HG03139 (cell line): ENCODE results near the gene SLC35F3.
A peak's percentile ranks its signal among the peaks of the same experiment; 100 is the strongest.

Experiments used
- ATAC-seq: cut with Tn5 transposase; IDR thresholded peaks from one replicate; pipeline ENCODE4 v1.9.1; 2021; ENCODE audit not compliant: unreplicated experiment

The SLC35F3 gene

DNA sequence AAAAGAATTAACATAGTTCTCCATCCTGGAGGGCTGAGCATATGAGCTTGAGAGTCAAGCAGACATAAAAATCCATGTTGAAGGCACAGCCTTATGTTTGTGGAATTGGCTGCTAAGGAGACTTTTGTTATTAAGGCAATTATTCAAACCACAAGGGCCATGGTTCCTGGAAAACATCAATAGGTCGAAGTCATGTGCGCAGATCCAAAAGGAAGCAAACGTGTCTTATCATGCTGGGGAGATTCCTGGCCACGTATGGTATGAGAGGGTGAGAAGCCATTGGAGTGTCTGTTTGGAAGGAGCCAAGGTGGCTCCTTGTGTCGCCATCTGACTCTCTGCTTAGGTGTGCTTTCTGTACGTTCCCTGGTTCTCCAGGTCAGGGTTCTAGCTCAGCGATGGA lies 406.9 kb downstream of the SLC35F3 start:
- no peak for ATAC-seq

DNA sequence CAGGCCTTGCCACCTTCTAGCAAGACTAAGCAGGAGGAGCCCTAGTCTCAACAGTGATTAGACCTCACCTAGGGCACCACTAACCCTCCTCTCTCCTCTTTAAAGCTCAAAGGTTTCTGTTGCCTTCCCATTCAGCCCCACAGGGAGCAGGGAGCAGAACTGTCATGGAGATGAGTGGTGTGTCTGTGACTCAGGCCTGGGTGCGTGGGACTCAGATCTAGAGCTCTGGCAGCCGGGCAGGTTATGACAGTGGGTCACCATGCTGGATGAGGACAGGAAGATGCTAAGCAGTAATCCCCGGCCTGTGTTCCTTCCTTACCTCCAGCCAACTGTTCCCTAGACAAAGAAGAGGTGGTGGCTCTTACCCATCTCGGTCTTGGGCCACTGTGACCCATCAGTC lies 408.7 kb downstream of the SLC35F3 start:
- ATAC-seq: no peak

GRCh38 chr1:234315091-234315541 lies 410.6 kb downstream of the SLC35F3 start:
- ATAC-seq: peak; percentile 43

DNA sequence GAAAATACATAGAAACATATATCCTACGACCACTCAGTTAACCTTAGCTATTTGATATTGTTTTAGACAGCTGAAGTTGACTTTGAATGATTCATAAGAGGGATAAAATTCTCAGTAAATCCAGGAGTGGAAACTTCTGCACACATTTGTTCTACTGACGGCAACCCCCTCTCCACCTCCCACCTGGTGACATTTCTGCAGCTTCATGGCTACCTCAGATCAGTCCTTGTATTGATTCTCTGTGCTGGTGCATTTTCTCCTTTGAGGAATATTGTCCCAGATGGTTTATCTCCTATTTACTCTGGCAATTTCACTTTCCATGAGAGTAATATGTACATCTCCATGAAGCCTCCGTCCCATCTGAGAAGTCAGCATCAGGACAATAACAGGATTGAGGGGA lies 411.1 kb downstream of the SLC35F3 start:
- ATAC-seq: no peak

- ATAC-seq: no peak
Measured at GRCh38 chr1:234316486-234316885, 412.0 kb downstream of the SLC35F3 start.

- ATAC-seq: no peak
Measured at GRCh38 chr1:234316937-234317336, 412.5 kb downstream of the SLC35F3 start.

GRCh38 chr1:234320069-234320468 lies 415.6 kb downstream of the SLC35F3 start:
- no peak for ATAC-seq

DNA sequence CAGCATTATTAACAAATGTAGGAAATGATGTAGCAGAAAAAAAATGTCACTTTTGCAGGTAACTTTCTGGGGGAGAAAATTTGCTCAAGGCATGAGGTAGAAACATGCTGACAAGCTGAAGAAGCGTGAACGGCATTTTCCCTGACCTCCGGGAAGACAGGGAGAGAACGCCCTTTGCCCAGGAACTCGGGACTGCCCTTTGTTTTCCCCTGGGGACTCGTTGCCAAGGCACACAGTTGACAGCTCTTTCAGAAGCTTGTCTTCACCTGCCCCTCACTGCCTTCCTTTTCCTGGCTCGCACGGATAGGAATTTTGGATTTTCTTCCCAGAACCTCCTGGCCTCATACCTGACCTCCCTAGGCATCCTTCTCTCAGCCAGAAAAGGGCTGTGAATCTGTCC lies 416.1 kb downstream of the SLC35F3 start:
- ATAC-seq: no peak

DNA sequence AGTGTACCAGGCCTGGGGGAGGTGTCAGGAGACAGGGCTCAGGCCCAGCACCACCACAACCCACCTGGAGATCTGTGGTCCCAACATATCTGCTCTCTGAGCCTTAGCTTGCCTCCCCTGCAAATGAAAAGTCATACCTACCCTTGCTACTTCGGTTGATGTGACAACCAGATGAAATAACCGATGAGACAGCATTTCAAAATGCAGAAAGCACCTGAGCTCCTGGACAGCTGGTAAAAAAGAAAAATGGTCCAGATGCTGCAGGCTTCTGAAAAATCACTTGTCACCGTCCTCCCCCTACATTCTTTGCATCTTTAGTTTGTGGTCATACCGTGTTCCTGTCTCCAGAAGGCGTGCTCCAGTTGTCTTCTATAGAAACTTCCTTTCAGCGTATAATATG lies 416.8 kb downstream of the SLC35F3 start:
- no peak for ATAC-seq

DNA sequence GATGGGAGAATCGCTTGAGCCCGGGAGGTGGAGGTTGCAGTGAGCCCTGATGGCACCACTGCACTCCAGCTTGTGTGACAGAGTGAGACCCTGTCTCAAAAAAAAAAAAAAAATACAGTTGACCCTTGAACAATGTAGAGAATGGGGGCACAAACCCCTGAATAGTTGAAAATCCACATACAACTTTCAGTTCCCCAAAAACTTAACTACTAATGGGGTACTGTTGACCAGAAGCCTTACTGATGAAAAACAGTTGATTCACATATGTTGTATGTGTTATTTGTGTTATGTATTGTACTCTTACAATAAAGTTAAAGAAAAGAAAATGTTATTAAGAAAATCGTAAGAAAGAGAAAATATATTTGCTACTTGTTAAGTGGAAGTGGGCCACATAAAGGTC lies 417.6 kb downstream of the SLC35F3 start:
- no peak for ATAC-seq

GRCh38 chr1:234322979-234323378 lies 418.5 kb downstream of the SLC35F3 start:
- no peak for ATAC-seq

DNA sequence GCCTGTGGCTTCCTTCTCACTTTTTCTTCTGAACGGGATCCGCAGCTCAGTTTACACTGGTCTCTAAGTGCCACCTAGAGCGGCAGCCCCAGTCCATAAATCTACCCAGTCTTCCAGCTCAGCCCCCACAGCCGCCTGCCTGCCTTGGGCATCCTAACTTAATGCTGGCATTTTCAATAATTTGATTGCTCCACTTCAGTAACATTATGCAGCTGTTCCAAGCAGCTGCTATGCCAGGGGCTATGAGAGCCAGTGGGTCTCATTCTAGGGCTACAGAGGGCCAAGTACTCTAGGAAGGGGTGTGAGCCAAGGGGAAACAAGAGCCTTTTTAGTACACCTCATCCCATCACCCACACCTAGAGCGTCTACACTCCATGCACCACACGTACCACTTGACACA lies 420.3 kb downstream of the SLC35F3 start:
- ATAC-seq: no peak

DNA sequence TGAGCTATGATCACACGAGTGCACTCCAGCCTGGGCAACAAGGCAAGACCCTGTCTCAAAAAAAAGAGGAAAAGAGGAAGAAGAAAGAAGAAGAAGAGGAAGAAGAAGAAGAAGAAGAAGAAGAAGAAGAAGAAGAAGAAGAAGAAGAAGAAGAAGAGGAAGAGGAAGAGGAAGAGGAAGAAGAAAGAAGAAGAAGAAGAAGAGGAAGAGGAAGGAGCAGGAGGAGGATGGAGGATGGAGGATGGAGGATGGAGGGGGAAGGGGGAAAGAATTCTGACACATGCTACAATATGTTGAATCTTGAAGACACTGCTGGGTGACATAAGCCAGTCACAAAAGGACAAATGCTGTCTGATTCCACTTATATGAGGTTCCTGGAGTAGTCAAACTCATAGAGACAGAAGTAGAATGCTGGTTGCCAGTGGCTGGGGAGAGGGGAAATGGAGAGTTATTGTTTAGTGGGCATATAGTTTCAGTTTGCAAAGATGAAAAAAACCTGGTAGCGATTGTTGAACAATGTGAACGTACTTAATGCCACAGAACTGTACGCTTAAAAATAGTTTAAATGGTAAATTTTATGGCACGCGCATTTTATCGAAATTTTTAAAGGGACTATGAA lies 421.5 kb downstream of the SLC35F3 start:
- ATAC-seq: no peak

- no peak for ATAC-seq
Measured at GRCh38 chr1:234326497-234327366, 422.3 kb downstream of the SLC35F3 start.

DNA sequence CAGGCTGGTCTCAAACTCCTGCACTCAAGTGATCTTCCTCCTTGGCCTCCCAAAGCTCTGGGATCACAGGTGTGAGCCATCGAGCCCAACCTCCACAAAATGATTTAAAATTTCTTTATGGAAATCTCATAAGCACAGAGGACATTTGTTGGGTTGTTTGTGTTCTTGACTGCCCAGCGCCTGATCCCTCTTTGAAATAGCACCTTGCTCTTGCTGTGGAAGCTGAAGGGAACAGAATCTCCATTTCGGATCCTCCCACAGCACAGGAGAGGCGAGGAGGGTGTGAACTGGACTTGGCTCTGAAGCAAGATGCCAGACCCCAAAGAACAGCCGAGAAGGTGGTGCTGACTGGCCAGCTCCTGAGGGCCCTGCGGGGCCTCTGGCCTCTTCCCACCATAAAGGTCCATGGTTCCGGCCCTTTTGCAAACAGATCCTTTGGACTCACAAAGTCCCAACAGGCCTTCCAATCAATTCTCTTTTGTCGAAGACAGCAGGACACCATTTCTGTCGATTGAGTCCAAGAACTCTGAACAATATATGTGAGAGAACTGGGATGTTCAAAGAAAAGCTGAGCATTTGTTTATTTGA lies 423.2 kb downstream of the SLC35F3 start:
- no peak for ATAC-seq

GRCh38 chr1:234330843-234331215 lies 426.4 kb downstream of the SLC35F3 start:
- no peak for ATAC-seq

DNA sequence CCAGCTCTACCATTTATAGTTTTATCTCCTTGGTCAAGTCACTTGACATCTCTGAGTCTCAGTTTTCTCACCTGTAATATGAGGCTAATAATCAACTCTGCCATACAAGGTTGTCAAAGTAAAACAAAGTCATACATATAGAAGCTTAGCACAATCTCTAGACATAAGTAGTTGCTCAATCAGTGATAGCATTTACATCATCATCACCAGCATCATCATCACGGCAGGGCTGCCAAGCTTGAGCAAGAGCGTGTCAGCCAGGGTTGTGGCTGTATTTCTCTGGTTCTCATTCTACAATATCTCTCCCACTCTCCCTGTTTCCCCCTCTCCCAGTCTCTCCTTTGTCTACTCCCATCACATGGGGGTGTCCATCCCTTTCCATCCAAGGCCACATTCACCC lies 427.0 kb downstream of the SLC35F3 start:
- no peak for ATAC-seq

DNA sequence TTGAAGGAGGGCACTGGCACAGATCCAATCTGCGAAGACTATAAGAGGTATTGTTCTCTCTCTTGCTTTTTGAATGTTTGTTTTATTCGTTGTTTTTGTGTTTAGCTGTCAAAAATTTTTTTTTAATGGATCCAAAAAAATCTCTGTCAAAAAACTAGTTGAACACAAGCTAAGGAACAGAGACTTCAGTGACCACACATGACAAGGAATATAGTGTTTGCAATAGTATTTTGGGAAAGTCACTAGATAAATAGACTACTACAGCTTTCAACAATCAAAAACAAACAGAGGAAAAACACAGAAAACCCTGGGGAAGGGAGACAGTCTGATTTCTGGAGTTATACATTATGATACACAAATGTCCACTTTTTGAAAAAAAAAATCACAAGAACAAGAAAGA lies 431.9 kb downstream of the SLC35F3 start:
- no peak for ATAC-seq

- no peak for ATAC-seq
Measured at GRCh38 chr1:234337233-234337632, 432.8 kb downstream of the SLC35F3 start.

DNA sequence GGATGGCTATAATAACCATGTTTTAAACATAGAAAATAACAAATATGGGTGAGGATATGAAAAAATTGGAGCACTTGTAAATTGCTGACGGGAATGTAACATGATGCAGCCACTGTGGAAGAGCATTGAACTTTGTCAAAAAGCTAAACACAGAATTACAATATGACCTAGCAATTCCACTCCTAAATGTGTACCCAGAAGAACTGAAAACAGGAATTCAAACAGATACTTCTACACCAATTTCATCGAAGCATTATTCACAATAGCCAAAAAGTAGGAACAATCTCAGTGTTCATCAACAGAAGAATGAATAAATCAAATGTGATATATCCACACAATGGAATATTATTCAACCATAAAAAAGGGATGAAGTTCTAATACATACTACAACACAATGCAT lies 436.1 kb downstream of the SLC35F3 start:
- no peak for ATAC-seq

DNA sequence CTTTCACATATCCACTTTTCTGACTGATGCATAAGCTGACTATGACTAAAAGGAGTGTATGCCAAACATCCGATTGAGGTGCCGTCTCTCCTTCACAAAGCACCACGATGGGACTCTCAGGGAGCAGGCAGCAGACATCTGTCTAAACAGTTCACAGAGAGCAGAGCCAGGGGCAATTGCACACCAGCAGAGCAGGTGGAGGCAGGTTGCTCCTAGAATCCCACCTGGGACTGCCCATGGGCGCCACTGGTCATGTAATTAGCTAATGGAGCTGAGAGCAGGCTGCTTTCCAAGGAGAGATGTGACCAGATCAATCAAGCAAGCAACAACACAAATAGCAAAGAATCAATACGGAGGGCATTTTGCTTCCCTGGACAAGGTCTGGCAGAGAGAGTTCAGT lies 438.3 kb downstream of the SLC35F3 start:
- ATAC-seq: no peak

- ATAC-seq: no peak
Measured at GRCh38 chr1:234345237-234345636, 440.8 kb downstream of the SLC35F3 start.
